Stimulated activated CD4-positive, alpha-beta T cell treated with anti-CD3 and anti-CD28 coated beads, Interleukin-12 subunit alpha, Interleukin-12 subunit beta, amount 100 ng/mL, for 4 hours (primary cell): Measurements from ENCODE around the gene COX7B2.

Experiments
- DNase-seq: peaks from one replicate; pipeline ENCODE4 v3.0.0-alpha.2; 2020

COX7B2 gene

DNA sequence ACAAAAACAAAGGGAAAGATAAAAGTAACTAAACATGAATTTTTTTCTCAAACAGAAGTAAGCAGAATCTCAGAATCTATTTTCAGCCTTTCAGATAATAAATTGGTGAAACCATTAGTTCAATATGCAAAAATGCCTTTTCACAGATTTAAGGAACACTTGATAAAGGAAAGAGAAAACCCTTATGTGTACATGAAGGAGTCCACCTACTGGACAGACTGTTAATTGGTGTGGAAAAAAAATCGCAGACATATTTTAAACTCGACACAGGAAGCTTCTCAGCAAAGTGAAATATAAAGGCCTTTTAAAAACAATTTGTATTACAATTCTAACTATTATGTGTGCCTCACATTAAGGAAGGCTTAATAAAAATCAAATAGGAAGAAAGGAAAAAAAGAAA is 22.3 kb downstream of the COX7B2 start:
- DNase-seq, result no peak

DNA sequence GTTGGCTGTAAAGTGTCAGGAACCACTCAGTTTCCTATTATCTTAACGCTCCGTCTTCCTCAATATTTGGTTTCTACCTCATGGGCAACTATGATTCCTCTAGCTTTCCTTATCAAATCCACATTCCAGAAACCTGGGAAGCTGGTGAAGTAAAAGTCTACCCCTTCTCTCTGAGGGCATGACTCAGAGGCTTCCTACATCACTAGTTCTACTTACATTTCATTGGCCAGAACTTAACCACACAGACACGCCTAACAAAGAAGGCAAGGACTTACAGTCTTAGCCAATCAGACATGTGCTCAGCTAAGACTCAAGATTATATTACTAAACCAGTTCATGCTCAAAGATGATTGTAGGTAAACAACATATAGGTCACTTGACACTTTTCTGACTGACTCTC is 30.4 kb downstream of the COX7B2 start:
- DNase-seq, result no peak

DNA sequence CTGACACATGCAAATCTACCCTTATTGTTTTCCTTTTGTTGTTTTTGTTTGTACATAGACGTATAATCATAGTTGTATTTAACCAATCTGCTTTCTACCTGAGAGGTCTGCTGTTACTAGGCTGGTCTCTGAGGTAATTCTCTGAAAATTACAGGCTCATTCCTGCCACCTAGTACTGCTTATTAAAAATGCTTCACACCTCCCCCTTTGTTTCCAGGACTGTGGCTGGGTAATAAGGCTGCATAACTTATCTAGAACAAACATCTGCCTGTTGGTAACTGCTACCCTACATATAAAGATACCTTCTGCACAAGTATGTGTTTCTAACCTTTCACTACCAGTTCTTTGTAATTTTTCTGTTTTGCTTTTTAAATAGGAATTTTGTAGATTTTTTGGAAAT is 34.2 kb downstream of the COX7B2 start:
- no peak for DNase-seq

DNA sequence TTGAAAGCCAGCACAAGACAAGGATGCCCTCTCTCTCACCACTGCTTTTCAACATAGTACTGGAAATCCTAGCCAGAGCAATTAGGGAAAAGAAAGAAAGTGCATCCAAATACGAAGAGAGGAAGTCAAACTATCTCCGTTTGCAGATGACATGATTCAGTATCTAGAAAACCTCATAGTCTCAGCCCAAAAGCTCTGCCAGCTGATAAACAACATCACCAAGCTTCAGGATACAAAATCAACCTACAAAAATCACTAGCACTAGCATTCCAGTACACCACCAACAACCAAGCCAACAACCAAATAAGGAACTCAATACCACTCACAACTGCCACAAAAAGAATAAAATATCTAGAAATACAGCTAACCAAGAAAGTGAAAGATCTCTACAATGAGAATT is 38.6 kb downstream of the COX7B2 start:
- no peak for DNase-seq

DNA sequence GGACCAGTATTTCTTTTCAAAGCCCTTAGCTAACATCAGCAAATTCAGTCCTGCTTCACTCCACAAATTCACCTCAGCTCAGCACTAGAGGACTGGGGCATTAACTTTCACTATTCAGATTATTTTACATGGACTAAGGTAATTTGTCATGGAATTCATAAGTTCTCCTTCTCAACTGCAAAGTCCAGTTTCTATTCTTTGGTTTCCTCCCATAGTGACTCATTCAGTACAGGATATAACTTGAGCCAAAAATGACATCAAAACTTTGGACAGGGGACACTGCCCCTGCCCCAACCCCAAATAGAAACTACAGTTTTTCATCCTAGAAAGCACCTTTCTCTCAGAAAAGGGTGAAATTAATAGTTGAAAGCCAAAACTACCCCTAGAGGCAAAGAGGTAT is 52.7 kb downstream of the COX7B2 start:
- DNase-seq, result no peak

DNA sequence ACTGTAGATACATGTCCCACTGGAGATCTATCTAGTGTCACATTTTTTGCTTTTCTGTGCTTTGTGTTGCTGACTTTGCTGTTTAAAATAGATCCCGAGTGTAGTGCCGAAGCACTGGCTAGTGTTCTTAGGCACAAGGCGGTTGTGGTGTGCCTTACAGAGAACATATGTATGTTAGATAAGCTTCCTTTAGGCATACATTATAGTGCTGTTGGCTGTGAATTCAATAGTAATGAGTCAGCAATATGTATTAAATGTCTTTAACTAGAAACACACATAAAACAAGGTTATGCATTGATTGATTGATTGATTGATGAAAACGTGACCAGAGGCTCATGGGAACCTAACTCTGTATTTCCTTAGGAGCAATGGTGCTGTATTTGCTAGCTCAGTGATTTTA is 56.2 kb downstream of the COX7B2 start:
- no peak for DNase-seq

- no peak for DNase-seq
Observed at GRCh38 chr4:46850026-46850425, 59.0 kb downstream of the COX7B2 start.

GRCh38 chr4:46844325-46844917 is 64.6 kb downstream of the COX7B2 start:
- peak; percentile 18 for DNase-seq

GRCh38 chr4:46839128-46839527 is 69.9 kb downstream of the COX7B2 start:
- DNase-seq, result no peak

GRCh38 chr4:46837639-46838038 is 71.4 kb downstream of the COX7B2 start:
- DNase-seq, result no peak

DNA sequence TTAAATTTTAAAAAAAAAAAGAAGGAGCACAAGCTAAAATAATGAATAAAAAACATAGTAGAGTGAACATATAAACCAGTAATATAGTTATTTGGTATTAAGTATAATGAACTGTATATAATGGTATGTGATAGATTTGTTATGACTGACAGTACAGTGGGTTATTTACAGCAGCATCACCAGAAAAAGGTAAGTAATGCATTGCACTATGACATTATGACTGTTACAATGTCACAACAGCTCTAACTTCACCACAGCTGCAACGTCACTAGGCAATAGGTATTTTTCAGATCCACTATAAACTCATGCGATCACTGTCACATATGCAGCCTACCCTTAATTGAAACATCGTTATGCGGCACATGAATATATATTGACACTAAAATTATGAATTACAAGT is 72.5 kb downstream of the COX7B2 start:
- DNase-seq, result no peak

DNA sequence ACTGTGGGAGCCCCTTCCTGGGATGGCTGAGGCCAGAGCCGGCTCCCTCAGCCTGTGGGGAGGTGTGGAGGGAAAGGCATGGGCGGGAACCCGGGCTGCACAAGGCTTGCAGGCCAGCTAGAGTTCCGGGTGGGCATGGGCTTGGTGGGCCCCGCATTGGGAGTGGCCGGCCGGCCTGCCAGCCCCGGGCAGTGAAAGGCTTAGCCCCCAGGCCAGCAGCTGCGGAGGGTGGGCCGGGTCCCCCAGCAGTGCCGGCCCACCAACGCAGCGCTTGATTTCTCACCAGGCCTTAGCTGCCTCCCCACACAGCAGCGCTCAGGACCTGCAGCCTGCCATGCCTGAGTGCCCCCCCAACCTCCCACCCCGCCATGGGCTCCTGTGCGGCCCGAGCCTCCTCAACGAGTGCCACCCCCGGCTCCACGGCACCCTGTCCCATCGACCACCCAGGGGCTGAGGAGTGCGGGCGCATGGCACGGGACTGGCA is 78.0 kb downstream of the COX7B2 start:
- DNase-seq, result no peak

DNA sequence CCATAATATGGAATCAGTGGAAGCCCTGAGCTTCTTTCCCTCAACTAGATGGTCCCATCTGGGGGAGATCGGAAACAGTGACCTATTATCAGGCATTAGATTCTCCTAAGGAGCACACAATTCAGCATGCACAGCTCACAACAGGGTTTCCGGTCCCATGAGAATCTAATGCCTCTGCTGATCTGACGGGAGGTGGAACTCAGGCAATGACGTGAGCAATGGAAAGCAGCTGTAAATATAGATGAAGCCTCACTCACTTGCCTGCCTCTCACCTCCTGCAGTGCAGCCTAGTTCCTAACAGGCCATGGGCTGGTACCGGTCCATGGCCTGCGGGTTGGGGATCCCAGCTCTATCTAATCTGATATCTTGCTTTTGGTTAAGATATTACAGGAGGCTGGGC is 88.9 kb downstream of the COX7B2 start:
- no peak for DNase-seq

DNA sequence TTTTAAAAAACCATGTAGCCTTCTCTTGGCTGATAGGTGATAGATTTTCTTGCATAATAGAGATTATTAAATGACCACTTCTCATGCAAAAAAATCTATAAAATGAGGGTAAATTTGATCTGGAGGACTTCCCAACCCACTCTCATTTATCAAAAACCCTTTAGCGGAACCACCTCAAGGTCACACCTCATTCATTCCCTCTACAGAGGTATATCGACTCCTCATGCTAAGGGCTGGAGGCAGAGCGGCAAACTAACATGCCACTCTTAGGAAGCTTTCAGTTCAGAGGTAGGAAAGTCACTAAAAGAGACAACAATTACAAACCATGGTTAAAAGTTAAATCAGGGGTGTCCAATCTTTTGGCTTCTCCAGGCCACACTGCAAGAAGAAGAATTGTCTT is 90.0 kb downstream of the COX7B2 start:
- DNase-seq, result no peak

DNA sequence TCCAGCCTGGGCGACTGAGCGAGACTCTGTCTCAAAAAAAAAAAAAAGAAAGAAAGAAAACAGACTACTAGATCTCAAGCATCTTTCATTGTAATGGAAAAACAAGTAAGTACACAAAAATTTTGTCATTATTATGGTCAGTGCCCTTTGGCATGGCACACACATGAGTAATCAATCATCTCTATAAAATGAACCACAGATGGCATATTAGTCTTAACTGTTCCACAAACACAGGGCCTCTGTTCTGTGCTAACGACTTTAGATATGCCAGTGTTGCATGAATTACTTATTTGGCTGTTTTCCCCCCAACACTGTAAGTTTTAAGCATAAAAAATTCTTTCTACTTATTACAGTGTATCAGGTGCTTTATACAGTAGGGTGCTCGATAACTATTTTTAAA is 90.4 kb downstream of the COX7B2 start:
- no peak for DNase-seq

DNA sequence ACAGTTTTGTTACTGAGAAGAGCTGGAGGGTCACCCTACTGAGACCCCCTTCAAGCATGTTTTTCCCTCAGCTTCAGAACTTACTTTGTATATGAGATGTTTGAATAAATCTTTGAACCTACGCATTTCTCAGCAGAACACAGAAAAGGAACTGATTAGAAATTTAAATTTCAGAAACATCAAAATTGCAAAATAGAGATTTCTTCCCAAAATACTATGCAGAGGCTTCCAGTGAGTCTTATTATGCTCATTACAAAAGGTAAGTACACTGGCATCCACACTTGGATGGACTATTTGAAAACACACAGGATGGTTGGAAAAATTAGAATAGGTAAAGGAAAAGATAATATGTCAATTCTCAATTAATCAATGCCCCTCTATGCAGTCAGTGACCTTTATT is 91.2 kb downstream of the COX7B2 start:
- no peak for DNase-seq

DNA sequence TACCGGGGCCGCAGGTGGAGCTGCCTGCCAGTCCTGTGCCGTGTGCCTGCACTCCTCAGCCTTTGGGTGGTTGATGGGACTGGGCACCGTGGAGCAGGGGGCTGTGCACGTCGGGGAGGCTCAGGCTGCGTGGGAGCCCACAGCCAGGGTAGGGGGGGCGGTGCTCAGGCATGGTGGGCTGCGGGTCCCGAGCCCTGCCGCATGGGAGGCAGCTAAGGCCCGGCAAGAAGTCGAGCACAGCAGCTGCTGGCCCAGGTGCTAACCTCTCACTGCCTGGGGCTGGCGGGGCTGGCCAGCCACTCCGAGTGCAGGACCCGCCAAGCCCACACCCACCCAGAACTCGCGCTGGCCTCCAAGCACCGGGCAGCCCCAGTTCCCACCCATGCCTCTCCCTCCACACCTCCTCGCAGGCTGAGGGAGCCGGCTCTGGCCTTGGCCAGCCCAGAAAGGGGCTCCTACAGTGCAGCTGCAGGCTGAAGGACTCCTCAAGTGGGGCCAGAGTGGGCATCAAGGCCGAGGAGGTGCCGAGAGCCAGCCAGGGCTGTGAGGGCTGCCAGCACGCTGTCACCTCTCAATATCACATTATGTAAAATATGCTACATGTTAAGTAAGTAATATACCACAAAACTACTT is 104.1 kb downstream of the COX7B2 start:
- DNase-seq, result no peak

- no peak for DNase-seq
Observed at GRCh38 chr4:46793036-46793435, 116.0 kb downstream of the COX7B2 start.

DNA sequence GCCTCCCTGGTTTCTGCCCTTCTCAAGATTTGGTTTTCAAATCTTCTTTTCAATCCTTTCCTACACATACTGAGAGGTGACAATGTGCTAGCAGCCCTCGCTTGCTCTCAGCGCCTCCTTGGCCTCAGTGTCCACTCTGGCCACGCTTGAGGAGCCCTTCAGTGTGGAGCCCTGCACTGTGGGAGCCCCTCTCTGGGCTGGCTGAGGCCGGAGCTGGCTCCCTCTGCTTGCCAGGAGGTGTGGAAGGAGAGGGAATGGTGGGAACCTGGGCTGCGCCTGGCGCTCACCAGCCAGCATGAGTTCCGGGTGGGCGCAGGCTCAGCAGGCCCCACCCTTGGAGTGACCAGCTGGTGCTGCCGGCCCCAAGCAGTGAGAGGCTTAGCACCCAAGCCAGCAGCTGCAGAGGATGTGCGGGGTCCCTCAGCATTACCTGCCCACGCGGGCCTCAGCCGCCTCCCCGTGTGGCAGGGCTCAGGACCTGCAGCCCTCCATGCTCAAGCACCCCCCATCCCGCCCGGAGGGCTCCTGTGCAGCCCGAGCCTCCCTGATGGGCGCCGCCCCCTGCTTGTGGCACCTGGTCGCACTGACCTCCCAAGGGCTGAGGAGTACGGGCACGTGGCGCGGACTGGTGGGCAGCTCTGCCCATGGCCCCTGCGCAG is 127.5 kb downstream of the COX7B2 start:
- DNase-seq, result no peak

DNA sequence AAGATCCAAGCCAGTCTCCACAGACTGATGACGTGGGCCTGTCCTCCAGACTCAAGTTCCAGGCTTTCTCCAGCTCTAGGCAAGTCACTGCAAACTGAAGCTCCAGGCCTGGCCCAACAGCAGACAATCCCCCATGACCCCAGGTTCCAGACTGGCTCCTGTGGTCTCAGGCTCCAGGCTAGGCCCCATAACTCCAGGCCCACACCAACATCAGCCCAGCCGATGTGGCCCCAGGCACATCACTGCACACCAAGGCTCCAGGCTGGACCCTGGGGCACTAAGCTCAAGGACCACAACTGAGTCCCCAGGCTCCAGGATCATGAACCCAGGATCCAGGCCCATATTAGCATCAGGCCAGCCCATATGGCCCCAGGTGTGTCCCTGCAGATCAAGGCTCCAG is 143.6 kb downstream of the COX7B2 start:
- DNase-seq, result no peak

DNA sequence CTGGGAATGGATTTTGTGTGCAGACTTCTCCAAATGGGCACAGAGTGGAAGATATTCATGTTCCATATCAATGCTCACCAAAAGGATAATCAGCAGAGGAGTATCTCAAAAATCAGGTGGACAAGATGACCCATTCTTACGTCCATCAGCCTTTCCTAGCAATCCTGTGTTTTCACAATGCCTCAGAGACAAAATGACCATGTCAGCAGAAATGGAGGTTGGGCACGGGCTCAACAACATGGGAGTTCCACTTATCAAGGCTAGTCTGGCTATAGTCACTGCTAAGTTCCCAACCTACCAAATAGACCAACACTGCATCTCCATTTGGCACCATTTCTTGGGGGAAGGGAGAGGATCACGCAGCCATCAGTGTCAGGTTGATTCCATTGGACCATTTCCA is 179.0 kb downstream of the COX7B2 start:
- no peak for DNase-seq

- no peak for DNase-seq
Observed at GRCh38 chr4:46720055-46720454, 189.0 kb downstream of the COX7B2 start.

GRCh38 chr4:46717950-46718349 is 191.1 kb downstream of the COX7B2 start:
- no peak for DNase-seq

DNA sequence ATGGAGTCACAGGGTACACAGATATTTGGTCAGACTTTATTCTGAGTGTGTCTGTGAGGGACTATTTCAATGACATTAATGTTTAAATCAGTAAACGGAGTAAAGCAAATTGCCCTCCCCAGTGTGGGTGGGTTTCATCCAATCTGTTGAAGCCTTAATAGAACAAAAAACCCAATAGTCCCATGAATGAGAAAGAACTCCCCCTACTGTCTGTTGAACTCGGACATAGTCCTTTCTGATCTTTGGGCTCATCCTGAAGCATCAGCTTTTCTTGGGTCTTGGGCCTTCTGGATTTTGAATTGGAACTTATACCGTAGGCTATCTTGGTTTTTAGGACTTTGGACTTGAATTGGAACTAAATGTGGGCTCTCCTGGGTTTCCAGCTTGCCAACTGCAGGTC is 193.6 kb downstream of the COX7B2 start:
- no peak for DNase-seq

- no peak for DNase-seq
Observed at GRCh38 chr4:46698891-46699290, 210.2 kb downstream of the COX7B2 start.
